GM12801 (cell line): Measurements from ENCODE around the gene TFEB.

Experiments
- TF ChIP-seq, protein P1 (sequence below): IDR thresholded peaks from one replicate; pipeline ENCODE4 v1.5.1; 2011; ENCODE audit warnings: control low read depth; ENCODE audit not compliant: insufficient read length; ENCODE audit errors: extremely low read depth

Gene TFEB

DNA sequence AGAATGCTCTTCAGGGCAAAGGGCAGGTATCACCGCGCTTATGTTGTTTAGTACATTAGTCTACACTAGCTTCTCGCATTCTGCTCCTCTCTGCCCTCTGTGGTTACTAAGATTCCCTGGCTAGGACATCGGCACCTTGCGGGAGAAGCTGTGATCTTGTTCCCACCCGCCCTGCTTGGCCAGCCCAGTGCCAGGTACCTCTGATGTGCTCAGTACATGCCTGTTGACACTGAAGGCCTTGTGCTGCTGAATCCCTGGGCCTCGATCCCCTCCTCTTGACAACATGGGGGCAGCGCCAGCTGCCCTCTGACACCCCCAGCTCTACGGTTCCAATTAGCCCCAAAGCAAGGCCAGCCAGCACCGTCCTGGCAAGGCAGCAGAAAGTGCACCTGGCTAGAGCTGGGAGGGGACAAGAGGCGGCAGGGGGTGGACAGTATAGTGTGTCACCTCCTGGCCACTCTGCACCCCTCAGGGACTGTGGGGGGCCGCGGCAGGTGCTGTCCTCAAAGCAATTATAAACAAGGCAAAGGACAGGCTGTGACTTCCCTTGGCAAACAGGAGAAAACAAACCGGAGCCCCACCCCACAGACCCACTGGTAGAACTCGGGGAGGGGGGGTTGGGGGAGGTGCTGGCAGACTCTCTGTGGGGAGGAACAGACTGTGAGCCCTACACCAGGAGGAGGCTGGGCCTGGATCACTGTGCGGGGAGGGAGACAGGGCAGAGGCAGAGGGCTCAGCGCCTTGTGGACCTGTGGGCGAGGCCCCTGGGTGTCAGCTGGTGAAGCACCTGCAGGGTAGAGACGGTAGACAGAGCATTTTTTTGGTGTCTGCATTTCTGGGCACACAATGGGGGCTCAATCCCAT, 7.1 kb downstream of the TFEB start:
- TF ChIP-seq, protein P1, sequence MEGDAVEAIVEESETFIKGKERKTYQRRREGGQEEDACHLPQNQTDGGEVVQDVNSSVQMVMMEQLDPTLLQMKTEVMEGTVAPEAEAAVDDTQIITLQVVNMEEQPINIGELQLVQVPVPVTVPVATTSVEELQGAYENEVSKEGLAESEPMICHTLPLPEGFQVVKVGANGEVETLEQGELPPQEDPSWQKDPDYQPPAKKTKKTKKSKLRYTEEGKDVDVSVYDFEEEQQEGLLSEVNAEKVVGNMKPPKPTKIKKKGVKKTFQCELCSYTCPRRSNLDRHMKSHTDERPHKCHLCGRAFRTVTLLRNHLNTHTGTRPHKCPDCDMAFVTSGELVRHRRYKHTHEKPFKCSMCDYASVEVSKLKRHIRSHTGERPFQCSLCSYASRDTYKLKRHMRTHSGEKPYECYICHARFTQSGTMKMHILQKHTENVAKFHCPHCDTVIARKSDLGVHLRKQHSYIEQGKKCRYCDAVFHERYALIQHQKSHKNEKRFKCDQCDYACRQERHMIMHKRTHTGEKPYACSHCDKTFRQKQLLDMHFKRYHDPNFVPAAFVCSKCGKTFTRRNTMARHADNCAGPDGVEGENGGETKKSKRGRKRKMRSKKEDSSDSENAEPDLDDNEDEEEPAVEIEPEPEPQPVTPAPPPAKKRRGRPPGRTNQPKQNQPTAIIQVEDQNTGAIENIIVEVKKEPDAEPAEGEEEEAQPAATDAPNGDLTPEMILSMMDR = no peak

DNA sequence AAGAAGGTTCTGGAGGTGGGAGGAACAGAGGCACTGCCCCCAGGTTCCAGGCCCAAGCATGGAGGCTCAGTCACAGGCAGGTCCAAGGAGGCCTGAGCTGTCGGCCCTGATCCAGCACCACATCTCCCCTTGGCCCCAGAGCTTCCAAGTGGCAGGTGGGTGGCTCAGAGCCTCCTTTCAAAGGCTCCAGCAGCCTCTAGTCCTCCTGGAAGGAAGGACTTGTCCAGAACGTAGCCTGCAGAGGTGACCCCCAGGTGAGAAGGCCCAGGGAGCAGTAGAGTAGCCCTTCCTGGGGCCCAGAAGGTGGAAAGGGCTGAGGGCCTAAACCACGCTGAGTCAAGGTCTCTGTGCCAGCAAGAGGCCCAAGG, 7.7 kb downstream of the TFEB start:
- TF ChIP-seq, protein P1 = no peak

DNA sequence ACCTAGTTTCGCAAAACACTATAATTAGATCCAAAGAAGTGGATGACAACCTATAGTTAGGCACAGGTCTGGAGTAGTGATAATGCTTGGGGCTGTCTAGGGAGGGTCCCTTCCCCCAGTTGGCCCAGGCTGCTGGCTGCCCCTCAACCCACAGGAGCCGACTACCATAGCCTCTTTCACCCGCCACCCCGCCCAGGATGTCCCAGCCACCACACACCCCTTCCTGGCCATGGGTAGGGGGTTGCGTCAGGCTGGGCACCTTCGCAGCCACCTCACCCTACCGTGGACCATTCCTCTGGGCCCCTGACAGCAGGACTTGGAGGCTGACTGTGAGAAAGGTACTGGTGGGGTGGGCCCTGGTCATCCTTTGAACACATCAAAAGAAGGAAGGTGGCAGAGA, 8.5 kb downstream of the TFEB start:
- TF ChIP-seq, protein P1 = no peak

DNA sequence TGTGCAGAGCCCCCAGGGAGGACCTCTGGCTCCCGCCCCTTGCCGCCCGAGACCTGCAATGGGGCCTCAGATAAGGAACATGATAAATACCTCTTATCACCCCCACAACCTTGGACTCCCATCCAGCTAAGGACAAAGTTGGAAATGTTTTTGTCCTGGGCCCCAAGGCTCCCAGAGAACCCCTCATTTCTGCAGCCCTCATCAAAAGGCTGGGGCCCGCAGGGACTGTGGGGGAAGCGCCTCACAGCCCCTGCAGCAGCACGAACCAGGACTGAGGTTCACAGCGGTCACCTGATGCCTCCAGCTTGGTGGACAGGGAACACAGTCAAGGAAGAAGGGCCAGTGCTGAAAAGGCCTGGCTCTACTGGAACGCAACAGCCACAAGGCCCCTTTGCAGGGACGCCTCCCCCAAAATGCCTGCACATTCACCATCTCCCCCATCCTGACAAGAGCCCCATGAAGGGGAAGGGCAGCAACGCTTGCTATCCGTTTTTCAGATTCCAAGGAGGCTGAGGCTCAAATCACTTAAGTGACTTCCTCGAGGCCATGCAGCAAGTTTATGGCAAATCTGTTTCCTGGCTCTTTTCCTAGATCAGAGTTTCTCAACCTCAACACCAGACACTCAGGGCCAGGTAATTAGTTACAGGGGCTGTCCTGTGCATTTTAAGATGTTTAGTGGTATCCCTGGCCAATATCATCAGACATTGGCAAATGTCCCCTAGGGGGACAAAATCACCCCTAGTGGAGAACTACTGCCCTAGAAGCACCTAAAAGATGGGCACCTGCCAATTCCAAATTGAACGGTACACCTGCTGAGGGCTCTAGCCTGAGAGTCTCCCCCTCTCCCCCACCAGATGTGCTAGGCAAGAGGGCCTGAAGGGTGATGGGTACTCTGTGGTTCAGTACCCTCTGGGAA, 10.6 kb downstream of the TFEB start:
- TF ChIP-seq, protein P1 = no peak

DNA sequence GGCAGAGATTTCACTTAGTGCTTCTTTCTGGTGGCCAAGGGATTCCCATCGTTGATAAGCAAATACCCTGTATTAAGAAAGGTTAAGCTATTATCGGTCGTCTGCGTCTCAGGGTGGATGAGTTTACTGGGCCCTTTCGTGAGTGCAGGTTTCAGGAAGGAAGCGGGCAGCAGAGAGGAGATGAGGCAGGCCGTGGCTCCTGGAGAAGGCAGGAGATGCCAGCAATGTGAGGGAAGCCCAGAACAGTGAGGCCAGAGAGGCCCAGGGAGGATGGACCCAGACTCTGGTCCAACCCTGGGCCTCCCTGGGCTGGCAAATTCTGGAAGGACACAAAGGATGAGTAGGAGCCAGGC, 11.2 kb downstream of the TFEB start:
- TF ChIP-seq, protein P1 = no peak

DNA sequence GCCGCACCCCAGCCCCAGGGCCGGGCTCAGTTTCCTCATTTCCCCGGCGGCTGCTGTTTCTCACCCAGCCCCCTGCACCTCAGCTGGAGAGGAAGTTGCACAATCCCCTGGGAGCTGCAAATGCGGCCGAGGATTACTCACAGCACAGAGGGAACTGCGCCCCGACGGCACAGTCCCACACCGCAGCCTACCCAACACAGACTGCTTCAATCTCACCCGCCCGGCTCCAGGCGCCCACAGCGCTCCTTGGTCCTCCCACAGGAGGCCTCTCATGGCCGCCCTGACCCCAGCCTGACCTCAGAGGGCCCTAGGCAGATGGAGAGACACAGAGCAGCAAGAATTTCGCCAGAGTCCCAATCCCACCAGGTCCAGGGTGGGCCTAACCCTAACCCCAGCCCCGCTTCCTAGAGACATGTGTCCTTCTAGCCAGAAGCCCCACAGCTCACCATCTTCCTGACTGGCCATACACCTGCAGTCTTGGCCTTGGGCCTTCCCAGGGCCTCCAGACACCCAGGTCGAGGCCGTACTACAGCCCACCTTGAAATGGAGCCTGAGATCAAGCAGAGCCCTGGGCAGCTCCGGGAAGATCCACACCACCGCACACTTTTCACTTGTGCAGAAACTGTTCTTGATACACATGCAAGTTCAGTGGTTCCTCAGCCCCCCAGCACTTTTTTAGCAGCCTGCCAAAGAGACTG, 11.7 kb downstream of the TFEB start:
- TF ChIP-seq, protein P1 = no peak

DNA sequence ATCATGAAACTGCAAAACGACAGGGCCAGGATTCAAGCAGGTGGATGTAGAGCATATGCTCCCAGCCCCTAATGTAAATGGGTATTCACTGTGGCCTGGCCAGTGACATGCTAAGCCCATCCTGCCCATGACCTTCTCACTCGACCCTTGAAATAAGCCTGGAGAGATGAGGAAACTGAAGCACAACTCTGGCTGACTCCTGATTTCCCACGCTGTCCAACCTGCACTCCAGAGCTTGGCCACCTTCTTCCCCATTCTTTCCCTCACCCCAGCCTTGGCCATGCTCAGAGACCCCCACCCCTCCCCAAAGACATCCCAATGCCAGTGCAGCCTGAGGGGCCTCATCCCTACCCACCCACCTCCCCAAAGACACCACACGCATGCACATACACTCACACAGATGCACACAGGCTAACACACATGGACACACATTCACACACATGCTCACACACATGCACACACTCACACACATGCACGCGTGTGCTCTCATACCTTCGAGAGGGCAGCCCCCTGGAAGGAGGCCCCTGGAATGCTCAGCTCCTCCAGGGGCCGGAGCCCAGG, 12.4 kb downstream of the TFEB start:
- TF ChIP-seq, protein P1 = no peak
